Large intestine (tissue), 3 donors: ENCODE measurements around the gene IFI27. TPM values are rescaled to one million over a fixed set of nuclear protein-coding genes. Genes with fewer than 3 reads are reported as not detected.

Source experiments
- DNase-seq, 2 donors: peaks; one replicate each; pipeline versions ENCODE4 v3.0.0 to v3.0.0-alpha.2; 2013
- H3K27ac ChIP-seq: one replicate; pipeline ENCODE4 v1.5.1; 2013; ENCODE audit warnings: low read length
- H3K27me3 ChIP-seq: 2 replicates; pipeline ENCODE4 v1.6.1; 2013; ENCODE audit warnings: low read length; ENCODE audit not compliant: control insufficient read depth, insufficient read depth
- H3K36me3 ChIP-seq: 2 replicates; pipeline ENCODE4 v1.6.1; 2013; ENCODE audit warnings: low read length; ENCODE audit not compliant: control insufficient read depth, insufficient read depth
- H3K4me1 ChIP-seq: one replicate; pipeline ENCODE4 v1.6.1; 2013; ENCODE audit warnings: low read length; ENCODE audit not compliant: control insufficient read depth, insufficient read depth
- H3K4me3 ChIP-seq: one replicate; pipeline ENCODE4 v1.5.1; 2013; ENCODE audit warnings: low read length
- H3K9me3 ChIP-seq: one replicate; pipeline ENCODE4 v1.6.1; 2013; ENCODE audit warnings: mild to moderate bottlenecking, low read depth, low read length, moderate library complexity; ENCODE audit not compliant: control insufficient read depth
- WGBS: methylation state at CpG from one replicate; pipeline ENCODE4 v1.1.5; 2013; ENCODE audit warnings: low lambda C conversion rate; ENCODE audit not compliant: insufficient coverage; 5-methylcytosine and 5-hydroxymethylcytosine counted together
- polyA plus RNA-seq: library from polyadenylated mRNA; unstranded; fragments of 120-200 nt; gene quantifications from one replicate; pipeline ENCODE4 v1.2.1, GENCODE V29; 2013

IFI27 gene
- polyA plus RNA-seq, 1 donor: 12.9 TPM

DNA sequence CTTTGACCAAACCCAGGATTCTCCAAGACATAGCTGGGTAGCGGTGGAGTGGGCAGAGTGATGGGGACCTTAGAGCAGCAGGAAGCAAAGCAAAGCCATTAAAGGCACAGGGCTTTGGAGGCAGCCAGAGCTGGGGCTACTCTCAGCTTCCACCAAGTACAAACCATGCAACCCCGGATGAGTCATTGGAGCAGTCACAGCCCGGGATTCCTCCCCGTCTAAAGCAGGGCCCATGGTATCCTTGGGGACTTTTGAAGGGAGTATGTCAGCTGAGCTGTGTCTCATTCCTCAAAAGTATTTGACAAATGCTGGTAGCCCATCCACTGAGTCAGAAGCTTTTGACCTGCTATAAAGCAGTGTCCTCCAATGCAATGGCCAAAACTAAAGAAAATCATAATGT, 9.7 kb upstream of the IFI27 start:
- Histone ChIP-seq H3K4me1 (no peaks in the 10 kb centered on the region), H3K36me3 (peaks cover 10% of the 10 kb centered on the region), H3K27me3 (no peaks in the 10 kb centered on the region), H3K27ac (no peak overlapping the region), H3K4me3 (no peak overlapping the region), H3K9me3 (no peaks in the 10 kb centered on the region)
- no CpG with 5 or more reads among the region's 4 CpGs for WGBS
- DNase-seq: no peak

- no peak for DNase-seq
- no peaks in the 10 kb centered on the region for H3K4me1 ChIP-seq
- H3K27me3 ChIP-seq: no peaks in the 10 kb centered on the region
- no peaks in the 10 kb centered on the region for H3K9me3 ChIP-seq
- no peak overlapping the region for H3K4me3 ChIP-seq
- peaks cover 10% of the 10 kb centered on the region for H3K36me3 ChIP-seq
- no CpG with 5 or more reads among the region's 10 CpGs for WGBS
- no peak overlapping the region for H3K27ac ChIP-seq
These were observed 8.8 kb upstream of the IFI27 start for GRCh38 chr14:94101748-94102147.

GRCh38 chr14:94102768-94103482, 7.6 kb upstream of the IFI27 start:
- WGBS: no CpG with 5 or more reads among the region's 8 CpGs
- DNase-seq: peak in 1 of 2 donors; percentile 41

GRCh38 chr14:94103554-94104150, 6.9 kb upstream of the IFI27 start:
- Histone ChIP-seq H3K27ac (no peak overlapping the region), H3K27me3 (no peaks in the 10 kb centered on the region)
- WGBS: no CpG with 5 or more reads among the region's 7 CpGs

More at GRCh38 chr14:94102768-94103482, 7.6 kb upstream of the IFI27 start:
- Histone ChIP-seq H3K4me1 (no peaks in the 10 kb centered on the region), H3K4me3 (no peak overlapping the region), H3K27ac (no peak overlapping the region), H3K36me3 (peaks cover 3% of the 10 kb centered on the region), H3K9me3 (no peaks in the 10 kb centered on the region), H3K27me3 (no peaks in the 10 kb centered on the region)

DNA sequence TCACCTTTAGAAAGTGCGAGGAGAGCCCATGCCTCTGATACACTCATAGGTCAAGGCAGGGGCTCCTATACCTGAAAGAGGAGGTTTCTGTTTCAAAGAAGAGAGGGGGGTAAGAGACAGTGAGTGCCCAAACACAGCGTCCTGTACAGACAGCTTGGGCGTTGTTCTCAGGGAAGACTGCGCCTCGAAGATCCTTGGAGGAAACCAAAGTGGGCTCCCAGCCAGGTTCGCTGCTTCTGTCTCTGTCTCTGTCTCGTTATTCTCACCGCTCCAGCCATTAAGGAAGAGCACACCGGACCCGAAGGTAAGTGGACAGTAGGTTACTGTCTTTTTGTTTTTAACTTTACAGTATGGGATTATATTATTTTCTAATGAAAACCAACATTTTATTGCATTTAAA, 5.8 kb upstream of the IFI27 start:
- no peak for DNase-seq
- WGBS: no CpG with 5 or more reads among the region's 10 CpGs
- H3K4me3 ChIP-seq: no peak overlapping the region
- H3K27me3 ChIP-seq: no peaks in the 10 kb centered on the region
- no peak overlapping the region for H3K27ac ChIP-seq
- no peaks in the 10 kb centered on the region for H3K36me3 ChIP-seq
- H3K4me1 ChIP-seq: no peaks in the 10 kb centered on the region
- H3K9me3 ChIP-seq: no peaks in the 10 kb centered on the region

More at GRCh38 chr14:94103554-94104150, 6.9 kb upstream of the IFI27 start:
- Histone ChIP-seq H3K36me3 (no peaks in the 10 kb centered on the region), H3K4me3 (no peak overlapping the region), H3K4me1 (no peaks in the 10 kb centered on the region), H3K9me3 (no peaks in the 10 kb centered on the region)
- no peak for DNase-seq

GRCh38 chr14:94109915-94110250, 653 bp upstream of the IFI27 start:
- Histone ChIP-seq H3K9me3 (no peaks in the 10 kb centered on the region), H3K4me3 (no peak overlapping the region), H3K36me3 (no peaks in the 10 kb centered on the region), H3K4me1 (no peaks in the 10 kb centered on the region), H3K27ac (no peak overlapping the region), H3K27me3 (no peaks in the 10 kb centered on the region)
- no CpG with 5 or more reads among the region's 2 CpGs for whole genome bisulfite sequencing
- DNase-seq: no peak

GRCh38 chr14:94111276-94112095, 950 bp downstream of the IFI27 start:
- Histone ChIP-seq H3K4me3 (no peak overlapping the region), H3K4me1 (peaks cover 7% of the 10 kb centered on the region), H3K9me3 (no peaks in the 10 kb centered on the region), H3K36me3 (no peaks in the 10 kb centered on the region), H3K27me3 (no peaks in the 10 kb centered on the region), H3K27ac (no peak overlapping the region)
- no peak for DNase-seq
- WGBS: no CpG with 5 or more reads among the region's 20 CpGs

DNA sequence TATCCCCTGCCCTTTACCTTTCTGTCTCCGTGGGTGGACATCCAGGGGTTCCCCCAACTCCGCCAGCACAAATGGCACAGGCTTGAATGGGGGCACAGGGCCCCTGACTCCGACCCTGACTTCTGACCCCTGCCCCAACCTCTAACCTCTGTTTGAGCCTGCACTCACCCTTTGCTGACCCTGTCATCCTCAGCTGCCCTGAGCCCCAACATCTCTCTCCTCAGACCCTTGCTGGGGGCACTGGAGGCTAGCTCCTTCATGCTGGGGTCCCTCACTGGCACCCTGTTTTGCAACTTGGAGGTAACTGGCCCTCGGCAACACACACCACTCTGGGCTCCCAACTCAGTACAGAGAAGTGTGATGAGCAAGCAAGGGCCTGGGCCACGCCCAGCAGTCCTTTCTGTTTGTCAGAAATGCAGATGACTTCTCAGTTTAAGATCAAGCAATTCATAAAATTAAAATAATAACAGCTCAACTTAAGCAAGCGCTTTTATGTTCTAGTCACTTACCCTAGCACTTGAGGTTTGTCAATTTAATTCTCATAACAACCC, 2.1 kb downstream of the IFI27 start:
- 83% methylated on average over 1 of the region's 6 CpGs for WGBS
- Histone ChIP-seq H3K9me3 (no peaks in the 10 kb centered on the region), H3K4me1 (peaks cover 7% of the 10 kb centered on the region), H3K27ac (no peak overlapping the region), H3K4me3 (no peak overlapping the region), H3K27me3 (no peaks in the 10 kb centered on the region), H3K36me3 (no peaks in the 10 kb centered on the region)
- no peak for DNase-seq

- no peaks in the 10 kb centered on the region for H3K9me3 ChIP-seq
- WGBS: no CpG with 5 or more reads among the region's 7 CpGs
- no peaks in the 10 kb centered on the region for H3K27me3 ChIP-seq
- no peaks in the 10 kb centered on the region for H3K36me3 ChIP-seq
- no peak overlapping the region for H3K27ac ChIP-seq
- DNase-seq: no peak
- no peak overlapping the region for H3K4me3 ChIP-seq
- peaks cover 7% of the 10 kb centered on the region for H3K4me1 ChIP-seq
These were observed 2.5 kb downstream of the IFI27 start for GRCh38 chr14:94113073-94113472.

- WGBS: no CpG with 5 or more reads among the region's 6 CpGs
- no peaks in the 10 kb centered on the region for H3K9me3 ChIP-seq
- H3K4me3 ChIP-seq: no peak overlapping the region
- H3K36me3 ChIP-seq: no peaks in the 10 kb centered on the region
- DNase-seq: no peak
- no peak overlapping the region for H3K27ac ChIP-seq
- H3K4me1 ChIP-seq: peaks cover 11% of the 10 kb centered on the region
- H3K27me3 ChIP-seq: no peaks in the 10 kb centered on the region
These were observed 3.0 kb downstream of the IFI27 start for GRCh38 chr14:94113490-94113889.
